ENCODE results near the gene TMEM259.

The TMEM259 gene

DNA sequence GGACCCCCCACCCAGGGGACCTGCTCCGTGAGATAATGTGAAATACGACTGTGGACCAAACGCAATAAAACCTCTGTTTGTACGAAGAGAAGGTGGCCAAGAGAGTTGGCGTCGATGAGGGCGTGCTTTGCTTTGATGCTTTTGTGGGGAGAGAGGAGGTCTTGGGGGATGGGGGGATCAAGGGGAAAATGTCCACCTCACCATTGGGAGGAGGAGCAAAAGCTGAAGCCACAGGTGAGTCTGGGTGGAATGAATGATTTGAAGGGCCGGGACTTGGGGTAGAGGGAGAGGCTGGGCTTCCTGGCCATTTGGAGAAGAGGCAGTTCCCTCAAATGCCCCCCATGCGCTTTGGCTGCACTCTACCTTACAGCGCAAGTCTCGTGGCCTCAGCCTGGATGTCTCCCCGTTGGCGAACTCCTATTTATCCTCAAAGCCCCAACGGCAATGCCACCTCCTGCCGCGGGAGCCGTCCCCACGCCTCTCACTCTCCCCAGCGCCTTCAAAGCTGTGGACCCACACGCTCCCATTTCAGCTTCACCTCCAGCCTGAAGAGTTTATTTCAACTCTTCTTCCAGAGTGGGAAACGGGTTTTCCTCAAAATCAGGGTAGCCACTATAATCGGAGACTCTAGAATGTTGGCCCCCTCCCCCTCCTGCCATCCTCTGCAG lies 18.2 kb upstream of the TMEM259 start:
- TF ChIP-seq, protein P1, sequence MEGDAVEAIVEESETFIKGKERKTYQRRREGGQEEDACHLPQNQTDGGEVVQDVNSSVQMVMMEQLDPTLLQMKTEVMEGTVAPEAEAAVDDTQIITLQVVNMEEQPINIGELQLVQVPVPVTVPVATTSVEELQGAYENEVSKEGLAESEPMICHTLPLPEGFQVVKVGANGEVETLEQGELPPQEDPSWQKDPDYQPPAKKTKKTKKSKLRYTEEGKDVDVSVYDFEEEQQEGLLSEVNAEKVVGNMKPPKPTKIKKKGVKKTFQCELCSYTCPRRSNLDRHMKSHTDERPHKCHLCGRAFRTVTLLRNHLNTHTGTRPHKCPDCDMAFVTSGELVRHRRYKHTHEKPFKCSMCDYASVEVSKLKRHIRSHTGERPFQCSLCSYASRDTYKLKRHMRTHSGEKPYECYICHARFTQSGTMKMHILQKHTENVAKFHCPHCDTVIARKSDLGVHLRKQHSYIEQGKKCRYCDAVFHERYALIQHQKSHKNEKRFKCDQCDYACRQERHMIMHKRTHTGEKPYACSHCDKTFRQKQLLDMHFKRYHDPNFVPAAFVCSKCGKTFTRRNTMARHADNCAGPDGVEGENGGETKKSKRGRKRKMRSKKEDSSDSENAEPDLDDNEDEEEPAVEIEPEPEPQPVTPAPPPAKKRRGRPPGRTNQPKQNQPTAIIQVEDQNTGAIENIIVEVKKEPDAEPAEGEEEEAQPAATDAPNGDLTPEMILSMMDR (IDR thresholded peaks at IDR 0.05; ENCODE audit: insufficient read depth, low read depth, low read length, missing control alignments): no peak
- peak; percentile 21 for DNase-seq (ENCODE audit: low read depth)
- no peak overlapping the region for H3K4me3 ChIP-seq (ENCODE audit: low read length)

DNA sequence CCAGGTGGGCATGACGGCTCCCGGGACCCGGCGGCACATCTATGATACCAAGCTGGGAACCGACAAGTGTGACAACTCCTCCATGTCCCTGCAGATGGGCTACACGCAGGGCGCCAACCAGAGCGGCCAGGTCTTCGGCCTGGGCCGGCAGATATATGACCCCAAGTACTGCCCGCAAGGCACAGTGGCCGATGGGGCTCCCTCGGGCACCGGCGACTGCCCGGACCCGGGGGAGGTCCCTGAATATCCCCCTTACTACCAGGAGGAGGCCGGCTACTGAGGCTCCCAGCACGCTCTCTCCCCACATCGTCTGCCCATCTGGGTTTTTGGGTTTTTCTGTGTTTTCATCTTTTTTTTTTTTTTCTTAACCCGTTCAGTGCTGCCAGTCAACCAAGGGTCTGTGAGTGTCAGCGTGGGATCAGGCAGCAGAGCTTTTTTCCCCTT lies 16.7 kb upstream of the TMEM259 start:
- TF ChIP-seq, protein P1 (IDR thresholded peaks at IDR 0.05; ENCODE audit: insufficient read depth, low read depth, low read length, missing control alignments): no peak
- no peak for DNase-seq (ENCODE audit: low read depth)
- no peak overlapping the region for H3K4me3 ChIP-seq (ENCODE audit: low read length)

DNA sequence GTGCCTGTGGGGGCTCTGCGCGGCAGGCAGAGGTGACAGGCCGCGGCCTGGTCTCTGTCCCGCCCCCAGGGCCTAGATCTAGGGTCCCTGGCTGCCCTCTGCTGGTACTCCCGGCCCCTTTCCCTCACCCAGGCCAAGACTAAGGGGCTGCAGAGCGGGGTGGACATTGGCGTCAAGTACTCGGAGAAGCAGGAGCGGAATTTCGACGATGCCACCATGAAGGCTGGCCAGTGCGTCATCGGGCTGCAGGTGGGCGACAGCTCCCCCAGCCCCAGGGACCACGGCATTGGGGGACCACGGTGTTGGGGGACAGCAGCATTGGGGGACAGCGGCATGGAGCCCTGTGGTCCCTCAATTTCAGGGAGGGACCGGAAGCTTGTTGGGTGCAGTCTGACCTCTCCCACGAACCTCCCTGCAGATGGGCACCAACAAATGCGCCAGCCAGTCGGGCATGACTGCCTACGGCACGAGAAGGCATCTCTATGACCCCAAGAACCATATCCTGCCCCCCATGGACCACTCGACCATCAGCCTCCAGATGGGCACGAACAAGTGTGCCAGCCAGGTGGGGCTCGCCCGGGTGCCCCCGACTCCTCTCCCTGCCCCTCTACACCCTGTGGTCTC lies 15.2 kb upstream of the TMEM259 start:
- TF ChIP-seq, protein P1 (IDR thresholded peaks at IDR 0.05; ENCODE audit: insufficient read depth, low read depth, low read length, missing control alignments): no peak
- DNase-seq (ENCODE audit: low read depth): no peak
- no peak overlapping the region for H3K4me3 ChIP-seq (ENCODE audit: low read length)

DNA sequence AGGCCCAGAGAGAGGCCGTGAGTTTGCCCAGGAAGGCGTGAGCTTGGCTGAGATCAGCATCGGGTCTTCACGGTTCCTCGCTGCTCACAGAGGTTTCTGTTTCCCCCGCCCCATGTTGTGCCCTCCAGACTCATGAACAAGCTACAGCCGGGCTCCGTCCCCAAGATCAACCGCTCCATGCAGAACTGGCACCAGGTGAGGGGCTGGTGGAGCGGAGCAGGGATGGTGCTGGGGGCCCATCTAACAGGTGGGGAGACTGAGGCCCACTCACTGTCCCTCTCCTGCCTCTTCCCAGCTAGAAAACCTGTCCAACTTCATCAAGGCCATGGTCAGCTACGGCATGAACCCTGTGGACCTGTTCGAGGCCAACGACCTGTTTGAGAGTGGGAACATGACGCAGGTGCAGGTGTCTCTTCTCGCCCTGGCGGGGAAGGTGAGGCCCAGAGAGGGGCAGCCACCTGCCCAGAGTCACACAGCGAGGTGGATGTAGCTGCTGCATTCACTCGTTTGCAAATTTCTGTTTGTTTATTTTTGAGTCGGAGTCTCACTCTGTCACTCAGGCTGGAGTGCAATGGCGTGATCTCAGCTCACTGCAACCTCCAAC lies 11.4 kb upstream of the TMEM259 start:
- TF ChIP-seq, protein P1 (IDR thresholded peaks at IDR 0.05; ENCODE audit: insufficient read depth, low read depth, low read length, missing control alignments): no peak
- H3K4me3 ChIP-seq (ENCODE audit: low read length): no peak overlapping the region
- no peak for DNase-seq (ENCODE audit: low read depth)

- TF ChIP-seq, protein P1 (IDR thresholded peaks at IDR 0.05; ENCODE audit: insufficient read depth, low read depth, low read length, missing control alignments): no peak
- H3K4me3 ChIP-seq (ENCODE audit: low read length): peak overlapping the region; percentile 97
- peak; percentile 92 for DNase-seq (ENCODE audit: low read depth)
These were observed 7.4 kb upstream of the TMEM259 start for GRCh38 chr19:1028062-1028926.

DNA sequence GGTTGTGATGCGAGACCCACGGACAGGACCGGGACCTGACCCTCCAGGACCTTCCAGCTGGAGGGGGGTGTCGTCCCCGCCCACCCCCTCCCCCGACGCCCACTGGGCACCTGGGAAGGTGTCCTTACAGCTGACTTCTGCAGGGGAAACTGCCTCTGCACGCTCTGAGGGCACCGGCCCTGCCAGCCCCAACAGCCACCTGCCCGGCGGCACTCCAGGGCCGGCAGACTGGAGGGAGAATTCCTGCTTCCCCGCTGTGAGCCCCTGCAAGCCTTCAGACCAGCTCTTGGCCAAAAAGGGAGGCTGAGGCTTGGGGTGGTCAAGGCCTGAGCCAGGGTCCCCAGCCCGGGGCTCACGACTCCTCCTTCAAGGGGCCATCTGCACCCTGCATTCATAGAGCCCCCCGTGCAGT lies 6.7 kb upstream of the TMEM259 start:
- H3K4me3 ChIP-seq (ENCODE audit: low read length): peak overlapping the region; percentile 97
- DNase-seq (ENCODE audit: low read depth): peak; percentile 49
- TF ChIP-seq, protein P1 (IDR thresholded peaks at IDR 0.05; ENCODE audit: insufficient read depth, low read depth, low read length, missing control alignments): no peak
